ENCODE results near the gene DMKN.

The DMKN gene

DNA sequence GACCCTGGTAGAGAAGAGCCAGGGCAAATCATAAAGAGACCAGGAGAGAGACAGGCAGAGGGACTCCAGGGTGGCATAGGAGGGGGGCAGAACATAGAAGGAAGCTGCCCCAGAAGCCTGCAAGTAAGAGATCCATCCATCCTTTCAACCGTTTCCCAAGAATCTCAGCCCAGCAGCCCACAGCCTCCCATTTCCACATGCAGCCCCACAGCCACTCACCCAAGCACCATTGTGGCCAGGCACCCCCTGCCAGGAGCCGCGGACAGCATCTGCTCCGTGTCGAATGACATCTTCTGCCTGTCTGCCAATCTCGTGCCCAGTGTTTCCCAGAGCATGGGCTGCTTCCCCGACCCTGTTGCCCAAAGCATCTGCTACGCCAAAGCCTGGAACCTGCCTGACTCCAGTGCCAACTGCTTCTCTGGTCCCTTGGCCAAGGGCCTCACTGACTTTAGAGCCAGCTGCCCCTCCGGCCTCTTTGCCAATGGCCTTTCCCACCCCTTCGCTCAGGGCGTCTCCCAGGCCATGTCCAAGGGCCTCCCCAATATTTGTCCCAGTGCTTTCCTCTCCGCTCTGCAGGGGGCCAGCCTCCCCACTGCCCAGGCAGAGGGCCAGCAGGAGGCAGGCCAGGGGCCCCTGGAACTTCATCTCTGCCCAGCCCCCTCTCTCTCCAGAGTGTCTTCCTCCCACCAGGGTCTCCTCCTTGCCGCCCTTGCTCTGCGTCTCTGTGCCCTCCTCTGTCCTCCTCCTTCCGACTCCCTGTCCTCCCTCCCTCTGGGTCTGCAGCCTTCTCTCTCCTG is 420 bp downstream of the DMKN start:
- DNase-seq (ENCODE audit: low read depth) = no peak
- no peak overlapping the region for H3K4me3 ChIP-seq (ENCODE audit: low read depth, low read length)
- no peak for TF ChIP-seq CTCF (conservative IDR thresholded peaks at IDR 0.05; ENCODE audit: low read depth, low read length)

GRCh38 chr19:35511337-35511736 is 2.1 kb downstream of the DMKN start:
- no peak overlapping the region for H3K4me3 ChIP-seq (ENCODE audit: low read depth, low read length)
- no peak for DNase-seq (ENCODE audit: low read depth)
- no peak for TF ChIP-seq CTCF (conservative IDR thresholded peaks at IDR 0.05; ENCODE audit: low read depth, low read length)

GRCh38 chr19:35510626-35510964 is 2.9 kb downstream of the DMKN start:
- no peak for TF ChIP-seq CTCF (conservative IDR thresholded peaks at IDR 0.05; ENCODE audit: low read depth, low read length)
- DNase-seq (ENCODE audit: low read depth) = no peak
- H3K4me3 ChIP-seq (ENCODE audit: low read depth, low read length) = no peak overlapping the region

- peak overlapping the region; percentile 26 for H3K4me3 ChIP-seq (ENCODE audit: low read depth, low read length)
- DNase-seq (ENCODE audit: low read depth) = peak; percentile 34
- peak; percentile 86 for TF ChIP-seq CTCF (conservative IDR thresholded peaks at IDR 0.05; ENCODE audit: low read depth, low read length)
These were observed 3.4 kb downstream of the DMKN start for GRCh38 chr19:35509861-35510625.

GRCh38 chr19:35509018-35509652 is 4.3 kb downstream of the DMKN start:
- TF ChIP-seq CTCF (conservative IDR thresholded peaks at IDR 0.05; ENCODE audit: low read depth, low read length) = no peak
- DNase-seq (ENCODE audit: low read depth) = peak; percentile 12
- H3K4me3 ChIP-seq (ENCODE audit: low read depth, low read length) = no peak overlapping the region

DNA sequence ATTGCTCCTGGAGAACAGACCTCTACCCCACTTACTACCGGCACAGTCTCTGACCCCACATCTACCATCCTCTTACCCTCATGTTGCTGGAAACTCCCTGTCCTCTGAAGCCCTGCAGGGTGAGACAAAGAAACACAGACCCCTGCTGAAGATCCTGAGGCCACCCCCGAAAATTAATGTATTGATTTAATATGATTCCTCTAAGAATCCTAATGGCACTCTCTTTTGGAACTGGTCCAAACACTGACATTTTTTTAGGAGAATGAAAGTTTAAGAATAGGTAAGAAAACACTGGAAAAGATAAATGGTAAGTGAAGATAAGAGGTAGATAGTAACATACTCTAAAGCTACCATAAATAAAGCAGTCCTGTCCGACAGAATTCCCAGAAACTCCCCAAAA is 5.3 kb downstream of the DMKN start:
- DNase-seq (ENCODE audit: low read depth) = no peak
- no peak overlapping the region for H3K4me3 ChIP-seq (ENCODE audit: low read depth, low read length)
- no peak for TF ChIP-seq CTCF (conservative IDR thresholded peaks at IDR 0.05; ENCODE audit: low read depth, low read length)

Data from choroid plexus epithelial cell (primary cell).